Fibroblast of peridontal ligament (primary cell): ENCODE results near the gene TNFAIP2.
A peak's percentile ranks its signal among the peaks of the same experiment; 100 is the strongest.

Source experiments
- DNase-seq: peaks from one replicate; pipeline ENCODE4 v3.0.0-alpha.2; 2010; ENCODE audit errors: extremely low read depth

Gene TNFAIP2

GRCh38 chr14:103093856-103094405 lies 29.3 kb upstream of the TNFAIP2 start:
- DNase-seq = no peak

DNA sequence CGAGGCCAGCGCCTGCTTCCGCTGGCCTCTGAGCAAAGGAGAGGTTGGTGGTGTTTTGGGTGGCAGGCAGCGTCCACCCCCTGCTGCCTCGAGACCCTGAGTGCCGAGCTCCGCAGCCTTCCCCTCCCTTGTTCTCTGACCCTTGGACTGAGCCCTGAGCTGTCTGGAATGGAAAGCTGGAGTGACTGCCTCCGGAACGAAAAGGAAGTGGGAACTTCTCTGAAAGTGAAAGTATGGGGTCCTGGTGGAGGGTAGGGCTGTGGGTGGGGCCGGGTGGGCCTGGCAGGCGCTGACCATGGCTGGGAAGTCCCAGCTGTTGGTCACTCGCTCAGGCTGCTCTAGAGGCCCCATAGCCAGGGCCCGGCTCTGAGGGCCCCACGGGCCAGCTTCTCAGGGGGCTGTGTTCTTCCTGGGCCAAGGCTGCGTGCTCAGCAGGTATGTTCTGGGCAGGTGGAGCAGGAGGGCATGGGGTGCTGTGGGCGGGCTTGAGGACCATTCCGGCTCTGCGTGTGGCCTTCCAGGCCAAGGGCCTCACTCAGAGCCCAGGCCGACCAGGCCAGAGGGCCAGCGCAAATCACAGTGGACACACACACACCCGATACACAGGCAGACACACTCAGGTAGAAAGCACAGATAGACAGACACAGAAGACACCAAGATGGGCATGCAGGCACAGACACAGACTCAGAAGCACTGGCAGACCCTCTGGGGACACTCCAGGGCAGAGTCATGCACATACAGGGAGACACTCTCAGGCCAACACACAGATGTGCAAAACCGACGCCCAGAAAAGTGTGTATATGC lies 28.7 kb upstream of the TNFAIP2 start, which contains the start of gene EXOC3L4:
TSS of gene EXOC3L4 (plus strand) at position 320 of the 804 bp plus-strand sequence. CDS start 5,495 bp downstream, outside the sequence.
- DNase-seq = no peak

DNA sequence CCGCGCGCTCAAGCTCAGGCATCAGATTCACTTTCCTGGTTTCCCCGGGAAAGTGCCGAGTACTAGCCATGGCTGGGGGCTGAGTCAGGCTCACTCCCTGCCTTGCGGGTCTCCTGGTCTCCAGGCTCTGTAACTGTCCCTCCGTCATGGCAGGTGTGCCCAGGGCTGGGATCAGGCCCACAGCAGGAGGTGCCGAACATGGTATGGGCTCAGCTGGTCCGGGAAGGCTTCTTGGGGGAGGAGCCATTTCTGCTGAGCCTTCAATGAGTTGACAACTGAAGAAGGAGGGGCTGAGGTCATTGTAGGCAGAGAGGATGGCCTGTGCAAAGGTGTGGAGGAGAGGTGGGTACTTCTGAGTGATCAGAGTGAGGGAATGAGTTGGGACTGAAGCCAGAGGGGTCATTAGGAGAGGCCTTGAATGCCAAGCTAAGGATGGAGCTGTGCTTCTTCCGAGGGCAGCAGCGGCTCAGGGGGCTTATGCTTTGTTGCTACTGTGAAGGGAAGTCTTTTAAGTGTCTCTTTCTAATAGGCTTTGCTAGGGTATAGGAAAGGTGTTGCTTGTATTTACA lies 28.0 kb upstream of the TNFAIP2 start:
- DNase-seq = no peak

DNA sequence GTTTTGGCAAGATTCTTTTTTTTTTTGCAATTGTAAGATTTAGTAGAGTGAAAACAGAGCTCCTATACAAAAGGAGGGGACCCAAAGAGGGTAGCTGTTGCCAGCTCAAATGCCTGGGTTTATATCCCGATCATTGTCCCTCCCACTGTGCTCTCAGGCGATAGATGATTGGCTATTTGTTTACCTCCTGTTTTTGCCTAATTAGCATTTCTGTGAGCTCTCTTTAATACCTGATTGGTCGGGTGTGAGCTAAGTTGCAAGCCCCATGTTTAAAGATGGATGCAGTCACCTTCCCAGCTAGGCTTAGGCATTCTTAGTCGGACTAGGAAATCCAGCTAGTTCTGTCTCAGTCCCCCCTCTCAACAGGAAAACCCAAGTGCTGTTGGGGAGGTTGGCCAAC lies 26.9 kb upstream of the TNFAIP2 start:
- no peak for DNase-seq

- DNase-seq = no peak
Observed at GRCh38 chr14:103097244-103097993, 25.8 kb upstream of the TNFAIP2 start.

DNA sequence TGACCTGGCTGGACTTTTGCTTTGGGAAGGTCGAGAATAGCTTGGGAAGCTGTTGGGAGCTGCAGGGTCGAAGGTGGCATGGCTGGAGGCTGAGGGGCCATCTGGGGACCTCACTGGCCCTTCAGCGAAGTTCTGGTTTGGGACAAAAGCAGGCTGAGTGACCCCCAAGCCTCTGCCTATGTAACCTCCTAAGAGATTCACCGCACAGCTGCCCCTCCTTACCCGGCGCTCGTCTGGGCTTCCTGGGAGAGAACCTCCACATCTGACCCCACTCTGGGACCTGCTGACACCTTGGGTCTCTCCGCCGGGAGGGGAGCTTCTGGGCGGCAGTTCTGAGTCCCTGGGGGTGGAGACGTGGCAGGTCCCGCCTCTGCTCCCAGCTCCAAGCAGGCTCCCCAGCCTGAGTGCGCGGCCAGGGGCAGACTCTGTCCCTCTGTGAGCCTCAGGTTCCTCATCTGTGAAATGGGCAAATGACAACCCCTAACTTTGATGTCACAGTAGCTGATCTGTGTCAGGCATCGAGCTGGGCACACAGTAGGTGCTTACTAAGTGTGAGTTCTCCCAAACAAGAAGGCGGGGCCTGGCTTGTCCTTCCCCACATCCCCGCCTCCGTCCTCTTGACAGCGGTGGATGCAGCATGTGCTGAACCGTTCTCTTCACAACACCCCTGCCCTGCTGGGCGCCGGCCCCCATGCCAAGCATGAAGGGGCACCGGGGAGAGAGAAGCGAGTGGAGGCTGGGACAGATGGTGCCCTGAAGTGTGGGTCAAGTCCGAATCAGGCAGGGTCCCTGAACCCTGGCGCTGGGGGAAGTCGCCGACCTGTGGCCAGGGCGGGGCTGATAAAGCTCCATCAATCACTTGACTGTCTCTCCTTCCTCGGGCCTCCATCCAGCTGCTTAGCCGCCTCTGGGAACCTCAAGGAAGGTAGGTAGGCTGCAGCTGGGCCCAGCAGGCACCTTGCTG lies 25.0 kb upstream of the TNFAIP2 start:
- no peak for DNase-seq

DNA sequence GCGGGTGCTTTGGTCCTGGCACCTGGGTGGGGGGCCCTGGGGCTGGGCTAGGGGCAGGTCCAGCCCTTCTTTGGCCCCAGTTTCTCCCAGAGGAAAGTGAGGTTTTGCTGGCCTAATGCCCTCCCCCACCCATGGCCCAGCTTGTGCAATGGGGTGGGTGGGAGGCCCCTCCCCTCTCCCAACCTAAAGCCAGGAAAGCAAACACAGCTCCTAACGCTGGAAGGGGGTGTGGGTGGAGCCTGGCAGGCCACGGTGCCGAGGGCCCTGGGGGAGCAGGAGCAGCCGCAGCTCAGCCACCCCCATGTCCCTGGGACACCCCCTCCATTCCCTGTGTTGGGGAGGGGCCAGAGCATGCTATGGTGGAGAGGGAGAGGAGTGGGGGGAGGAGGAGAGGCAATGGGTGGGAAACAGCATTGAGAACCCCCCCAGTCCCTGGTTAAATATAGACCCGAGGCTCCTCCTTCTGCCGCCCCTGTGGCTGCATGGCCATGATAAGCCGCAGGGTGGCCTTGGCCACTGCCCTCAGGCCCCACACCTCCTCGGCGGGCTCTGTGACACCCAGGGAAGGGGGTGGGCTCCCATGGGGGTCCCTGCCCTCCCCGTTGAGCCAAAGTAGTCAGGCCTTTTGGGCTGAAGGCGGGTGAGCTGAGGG lies 24.1 kb upstream of the TNFAIP2 start:
- DNase-seq = no peak

GRCh38 chr14:103099733-103100280 lies 23.5 kb upstream of the TNFAIP2 start:
- no peak for DNase-seq

GRCh38 chr14:103100281-103101121 lies 22.8 kb upstream of the TNFAIP2 start:
- DNase-seq = no peak

DNA sequence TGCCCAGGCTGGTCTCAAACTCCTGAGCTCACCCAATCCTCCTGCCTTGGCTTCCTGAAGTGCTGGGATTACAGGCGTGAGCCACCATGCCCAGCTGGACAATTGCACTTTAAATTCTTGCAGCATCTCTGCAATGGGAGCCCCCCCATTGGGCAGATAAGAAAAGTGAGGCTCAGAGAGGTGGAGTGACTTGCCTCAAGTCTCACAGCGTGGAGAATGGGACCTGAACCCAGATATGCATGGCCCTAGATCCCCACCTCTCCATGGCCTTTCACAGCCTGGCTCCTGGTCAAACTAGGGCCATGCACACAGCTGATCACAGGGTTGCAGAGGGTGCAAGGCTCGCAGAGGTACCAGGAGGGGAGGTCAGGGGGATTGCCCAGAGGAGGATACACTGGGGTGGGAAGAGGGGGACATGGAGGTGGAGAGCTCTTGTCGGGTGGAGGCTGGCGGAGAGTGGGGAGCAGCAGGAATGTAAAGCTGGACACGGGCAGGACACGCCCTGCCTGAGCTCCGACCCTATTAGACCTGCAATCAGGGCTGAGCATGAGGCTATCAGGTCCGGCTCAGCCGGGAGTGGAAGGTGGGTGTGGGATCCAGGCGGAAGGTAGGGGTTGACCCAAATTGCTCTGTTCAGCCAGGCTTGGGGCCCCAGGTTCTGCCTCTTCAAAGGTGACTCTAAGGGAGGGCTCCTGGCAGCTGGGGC lies 21.9 kb upstream of the TNFAIP2 start:
- no peak for DNase-seq

DNA sequence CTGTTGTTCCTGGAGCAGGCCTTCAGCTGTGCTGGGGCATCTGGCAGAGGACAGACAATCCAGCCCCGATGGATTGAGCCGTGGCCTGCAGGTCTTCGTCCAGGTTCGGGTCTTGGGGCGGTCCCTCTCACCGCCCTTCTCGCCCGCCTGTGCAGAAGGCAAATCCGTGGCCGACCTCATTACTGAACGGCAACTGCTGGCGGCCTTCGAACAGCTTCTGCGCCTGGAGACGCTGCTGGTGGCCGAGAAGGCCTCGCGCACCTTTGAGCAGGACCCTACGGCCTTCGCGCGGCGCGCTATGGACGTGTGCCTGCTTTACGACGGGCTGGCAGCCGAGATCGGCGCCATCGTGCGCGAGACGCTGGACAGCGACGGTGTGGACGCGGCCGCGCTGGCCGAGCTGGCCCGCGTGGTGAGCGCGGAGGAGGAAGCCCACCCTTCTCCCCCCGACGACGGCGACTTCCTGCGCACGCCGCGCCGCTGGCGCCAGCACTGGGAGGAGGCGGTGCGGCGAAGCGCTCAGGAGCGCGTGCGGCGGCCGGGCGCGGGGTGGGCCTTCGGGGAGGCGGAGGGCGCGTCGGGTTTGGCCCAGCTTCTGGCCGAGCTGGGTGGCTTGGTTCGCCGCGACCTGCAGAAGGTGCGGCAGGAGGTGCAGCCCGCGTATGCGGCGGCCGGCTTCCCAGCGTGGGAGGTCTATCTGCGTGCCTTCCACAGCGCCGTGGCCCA lies 21.1 kb upstream of the TNFAIP2 start:
- no peak for DNase-seq

GRCh38 chr14:103102689-103103260 lies 20.5 kb upstream of the TNFAIP2 start:
- DNase-seq = no peak

GRCh38 chr14:103103461-103104388 lies 19.5 kb upstream of the TNFAIP2 start:
- DNase-seq = peak; percentile 41

DNA sequence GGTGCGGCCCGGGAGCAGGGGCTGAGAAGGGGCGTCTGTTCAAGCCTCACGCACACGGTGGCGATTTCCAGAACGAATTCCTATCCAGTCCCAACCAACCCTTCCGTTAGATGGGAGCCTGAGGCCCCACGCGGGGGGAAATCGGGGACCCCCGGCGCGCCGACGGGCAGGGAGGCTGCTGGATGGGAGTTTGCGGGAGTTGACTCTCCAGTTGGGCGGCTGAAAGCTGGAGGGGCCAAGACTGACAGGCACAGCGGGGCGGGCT lies 18.9 kb upstream of the TNFAIP2 start:
- DNase-seq = no peak

GRCh38 chr14:103104654-103105452 lies 18.4 kb upstream of the TNFAIP2 start:
- peak; percentile 31 for DNase-seq

DNA sequence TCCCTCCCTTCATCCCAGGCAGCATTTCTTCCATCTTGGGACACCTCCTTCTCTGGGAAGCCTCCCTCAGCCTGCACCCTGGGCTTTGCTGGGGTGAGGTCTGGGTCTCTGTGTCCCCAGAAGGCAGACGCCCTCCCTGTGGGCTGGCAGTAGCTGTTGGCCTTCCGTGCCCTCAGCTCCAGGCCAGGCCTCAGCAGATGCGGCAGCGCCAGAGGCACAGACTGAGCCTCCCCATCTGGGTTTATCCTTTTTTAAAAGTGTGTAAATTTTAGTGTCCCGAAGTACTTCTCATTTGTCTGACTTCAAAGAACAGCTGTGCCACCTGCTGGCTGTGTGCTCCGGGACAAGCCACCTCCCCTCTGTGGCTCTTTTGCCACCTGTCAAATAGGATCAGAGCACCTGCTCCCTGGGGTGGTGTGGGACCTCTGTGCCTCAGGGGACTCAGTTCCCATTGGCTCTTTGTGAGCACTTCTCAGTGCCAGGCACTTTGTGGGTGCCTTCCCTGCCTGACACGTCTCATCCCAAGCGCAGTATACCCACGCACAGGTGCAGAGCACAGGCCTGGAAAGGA lies 17.6 kb upstream of the TNFAIP2 start:
- no peak for DNase-seq
